Activated CD4-positive, alpha-beta T cell treated with anti-CD3 and anti-CD28 coated beads, Interleukin-2, amount 10 ng/mL, durations not matched to agents 7 days and 5 days (primary cell): ENCODE measurements around the gene UBA1. TPM values are rescaled to one million over a fixed set of nuclear protein-coding genes. Genes with fewer than 3 reads are reported as not detected.
A peak's percentile ranks its signal among the peaks of the same experiment; 100 is the strongest.

Experiments used
- CTCF ChIA-PET: fragments of 350-600 bp; sonication (Branson Sonifier 250); formaldehyde crosslinking; loops from one replicate; lab custom pipeline; 2021; ENCODE audit warnings: antibody characterized with exemption; lab: Charles Lee
- POLR2A ChIA-PET: fragments of 350-600 bp; sonication (Branson Sonifier 250); formaldehyde crosslinking; loops from one replicate; lab custom pipeline; 2021; ENCODE audit warnings: antibody characterized with exemption; lab: Charles Lee
- DNase-seq: peaks from one replicate; pipeline ENCODE4 v3.0.0-alpha.2; 2020
- H3K27ac Mint-ChIP-seq: one replicate; pipeline ENCODE4 v1.8.0; 2021; ENCODE audit warnings: mild to moderate bottlenecking, moderate library complexity, mixed read lengths
- H3K27me3 Mint-ChIP-seq: one replicate; pipeline ENCODE4 v1.8.0; 2021; ENCODE audit warnings: mixed read lengths
- H3K36me3 Mint-ChIP-seq: one replicate; pipeline ENCODE4 v1.8.0; 2021; ENCODE audit warnings: low read depth, mixed read lengths
- H3K4me1 Mint-ChIP-seq: one replicate; pipeline ENCODE4 v1.8.0; 2021; ENCODE audit warnings: mixed read lengths
- H3K4me3 Mint-ChIP-seq: one replicate; pipeline ENCODE4 v1.8.0; 2021; ENCODE audit warnings: mild to moderate bottlenecking, moderate library complexity, mixed read lengths
- H3K9me3 Mint-ChIP-seq: one replicate; pipeline ENCODE4 v1.8.0; 2021; ENCODE audit warnings: mixed read lengths
- total RNA-seq, 2 experiments: library from RNA; stranded (reverse); gene quantifications; one replicate each; pipeline ENCODE4 v1.2.3, GENCODE V29; 2021

The UBA1 gene
- total RNA-seq, 2 experiments from 2014 or later = 162 to 177 TPM

GRCh38 chrX:47172971-47173792, 20.4 kb upstream of the UBA1 start:
- ChIA-PET POLR2A (no interaction called here), CTCF (interaction anchor here (1.4 kb wide), 1 partner anchor 21 kb away, joined by 3 read pairs; no protein-coding TSS in a partner anchor)
- Mint-ChIP-seq H3K27ac (peak overlapping the region; percentile 46), H3K4me3 (no peak overlapping the region), H3K27me3 (no peaks in the 10 kb centered on the region), H3K4me1 (peaks cover 2% of the 10 kb centered on the region), H3K36me3 (peaks cover 18% of the 10 kb centered on the region), H3K9me3 (no peaks in the 10 kb centered on the region)
- no peak for DNase-seq

- Mint-ChIP-seq H3K36me3 (peaks cover 23% of the 10 kb centered on the region), H3K4me1 (peaks cover 2% of the 10 kb centered on the region), H3K27me3 (no peaks in the 10 kb centered on the region), H3K4me3 (no peak overlapping the region), H3K27ac (no peak overlapping the region), H3K9me3 (no peaks in the 10 kb centered on the region)
- CTCF ChIA-PET = interaction anchor here (1.0 kb wide), 1 partner anchor 31 kb away, joined by 3 read pairs; no protein-coding TSS in a partner anchor
- DNase-seq = no peak
- POLR2A ChIA-PET = no interaction called here
These were observed 19.3 kb upstream of the UBA1 start for GRCh38 chrX:47174376-47174775.

GRCh38 chrX:47174846-47175587, 18.6 kb upstream of the UBA1 start:
- no peak overlapping the region for H3K27ac Mint-ChIP-seq
- no peaks in the 10 kb centered on the region for H3K27me3 Mint-ChIP-seq
- ChIA-PET POLR2A (no interaction called here), CTCF (interaction anchor here (1.0 kb wide), 2 partner anchors 11 to 31 kb away, joined by 3 read pairs; no protein-coding TSS in a partner anchor)
- H3K36me3 Mint-ChIP-seq = peaks cover 25% of the 10 kb centered on the region
- peaks cover 2% of the 10 kb centered on the region for H3K4me1 Mint-ChIP-seq
- DNase-seq = no peak
- no peak overlapping the region for H3K4me3 Mint-ChIP-seq
- H3K9me3 Mint-ChIP-seq = no peaks in the 10 kb centered on the region

- ChIA-PET POLR2A (no interaction called here), CTCF (interaction anchor here (0.6 to 1.0 kb wide), 2 partner anchors 10 to 109 kb away, joined by 3 to 4 read pairs; no protein-coding TSS in a partner anchor)
- Mint-ChIP-seq H3K9me3 (no peaks in the 10 kb centered on the region), H3K27me3 (no peaks in the 10 kb centered on the region), H3K36me3 (peaks cover 26% of the 10 kb centered on the region), H3K27ac (no peak overlapping the region), H3K4me1 (peaks cover 2% of the 10 kb centered on the region), H3K4me3 (no peak overlapping the region)
- no peak for DNase-seq
These were observed 18.0 kb upstream of the UBA1 start for GRCh38 chrX:47175588-47175980.

- Mint-ChIP-seq H3K36me3 (peaks cover 26% of the 10 kb centered on the region), H3K27ac (no peak overlapping the region), H3K4me1 (peaks cover 2% of the 10 kb centered on the region), H3K9me3 (no peaks in the 10 kb centered on the region), H3K27me3 (no peaks in the 10 kb centered on the region), H3K4me3 (no peak overlapping the region)
- ChIA-PET CTCF (interaction anchor here (0.6 to 1.5 kb wide), 3 partner anchors 9 to 108 kb away, joined by 3 to 4 read pairs (median 3); no protein-coding TSS in a partner anchor), POLR2A (no interaction called here)
- DNase-seq = no peak
These were observed 17.4 kb upstream of the UBA1 start for GRCh38 chrX:47176101-47176740.

- H3K27me3 Mint-ChIP-seq = no peaks in the 10 kb centered on the region
- DNase-seq = no peak
- H3K4me3 Mint-ChIP-seq = no peak overlapping the region
- H3K9me3 Mint-ChIP-seq = no peaks in the 10 kb centered on the region
- POLR2A ChIA-PET = no interaction called here
- CTCF ChIA-PET = interaction anchor here (0.7 to 1.5 kb wide), 2 partner anchors 13 to 126 kb away, joined by 3 read pairs; no protein-coding TSS in a partner anchor
- H3K36me3 Mint-ChIP-seq = peaks cover 28% of the 10 kb centered on the region
- no peak overlapping the region for H3K27ac Mint-ChIP-seq
- peaks cover 2% of the 10 kb centered on the region for H3K4me1 Mint-ChIP-seq
These were observed 16.6 kb upstream of the UBA1 start for GRCh38 chrX:47177079-47177478.

GRCh38 chrX:47178337-47178736, 15.3 kb upstream of the UBA1 start:
- ChIA-PET POLR2A (no interaction called here), CTCF (no interaction called here)
- no peaks in the 10 kb centered on the region for H3K9me3 Mint-ChIP-seq
- H3K4me1 Mint-ChIP-seq = peaks cover 2% of the 10 kb centered on the region
- H3K4me3 Mint-ChIP-seq = no peak overlapping the region
- DNase-seq = no peak
- H3K36me3 Mint-ChIP-seq = peaks cover 28% of the 10 kb centered on the region
- H3K27me3 Mint-ChIP-seq = no peaks in the 10 kb centered on the region
- H3K27ac Mint-ChIP-seq = no peak overlapping the region

GRCh38 chrX:47179221-47179927, 14.3 kb upstream of the UBA1 start:
- Mint-ChIP-seq H3K4me3 (no peak overlapping the region), H3K9me3 (no peaks in the 10 kb centered on the region), H3K27ac (no peak overlapping the region), H3K27me3 (no peaks in the 10 kb centered on the region), H3K4me1 (peaks cover 2% of the 10 kb centered on the region), H3K36me3 (peaks cover 30% of the 10 kb centered on the region)
- ChIA-PET POLR2A (no interaction called here), CTCF (no interaction called here)
- DNase-seq = no peak

GRCh38 chrX:47179928-47180255, 13.7 kb upstream of the UBA1 start:
- Mint-ChIP-seq H3K27ac (no peak overlapping the region), H3K27me3 (no peaks in the 10 kb centered on the region), H3K9me3 (no peaks in the 10 kb centered on the region), H3K4me3 (no peak overlapping the region), H3K36me3 (peaks cover 33% of the 10 kb centered on the region), H3K4me1 (peaks cover 2% of the 10 kb centered on the region)
- ChIA-PET CTCF (no interaction called here), POLR2A (no interaction called here)
- no peak for DNase-seq

GRCh38 chrX:47180346-47180745, 13.3 kb upstream of the UBA1 start:
- Mint-ChIP-seq H3K27me3 (no peaks in the 10 kb centered on the region), H3K9me3 (no peaks in the 10 kb centered on the region), H3K27ac (no peak overlapping the region), H3K4me3 (no peak overlapping the region), H3K36me3 (peaks cover 33% of the 10 kb centered on the region), H3K4me1 (peaks cover 2% of the 10 kb centered on the region)
- ChIA-PET CTCF (no interaction called here), POLR2A (no interaction called here)
- DNase-seq = no peak

- Mint-ChIP-seq H3K27me3 (no peaks in the 10 kb centered on the region), H3K4me1 (peaks cover 2% of the 10 kb centered on the region), H3K9me3 (no peaks in the 10 kb centered on the region), H3K36me3 (peaks cover 35% of the 10 kb centered on the region), H3K4me3 (no peak overlapping the region), H3K27ac (no peak overlapping the region)
- ChIA-PET POLR2A (no interaction called here), CTCF (interaction anchor here (0.6 to 1.1 kb wide), 2 partner anchors 13 to 31 kb away, joined by 3 read pairs; no protein-coding TSS in a partner anchor)
- DNase-seq = no peak
These were observed 12.3 kb upstream of the UBA1 start for GRCh38 chrX:47181301-47181700.

GRCh38 chrX:47182106-47182700, 11.4 kb upstream of the UBA1 start:
- peaks cover 36% of the 10 kb centered on the region for H3K36me3 Mint-ChIP-seq
- no peak overlapping the region for H3K27ac Mint-ChIP-seq
- POLR2A ChIA-PET = no interaction called here

More at GRCh38 chrX:47182106-47182700, 11.4 kb upstream of the UBA1 start:
- H3K4me1 Mint-ChIP-seq = no peaks in the 10 kb centered on the region
- no peak overlapping the region for H3K4me3 Mint-ChIP-seq
- CTCF ChIA-PET = interaction anchor here (0.6 kb wide), 1 partner anchor 14 kb away, joined by 3 read pairs; no protein-coding TSS in a partner anchor
- no peak for DNase-seq
- no peaks in the 10 kb centered on the region for H3K9me3 Mint-ChIP-seq
- H3K27me3 Mint-ChIP-seq = no peaks in the 10 kb centered on the region
